H9 (cell line): ENCODE results near the gene METTL22. TPM values are rescaled to one million over a fixed set of nuclear protein-coding genes. Genes with fewer than 3 reads are reported as not detected.

Experiments used
- DNase-seq: peaks from one replicate; pipeline ENCODE4 v3.0.0-alpha.2; 2017
- H2AFZ ChIP-seq: one replicate; pipeline ENCODE4 v1.6.1; 2013; ENCODE audit warnings: mild to moderate bottlenecking, low read length, control low read depth, moderate library complexity
- H2AK5ac ChIP-seq: 2 replicates; pipeline ENCODE4 v1.6.1; 2013; ENCODE audit warnings: low read length, control low read depth, mixed read lengths; ENCODE audit not compliant: insufficient read length
- H2BK120ac ChIP-seq: one replicate; pipeline ENCODE4 v1.6.1; 2013; ENCODE audit warnings: low read depth, mild to moderate bottlenecking, low read length, control low read depth, inconsistent platforms; ENCODE audit not compliant: poor library complexity, severe bottlenecking
- H2BK12ac ChIP-seq: 2 replicates; pipeline ENCODE4 v1.6.1; 2013; ENCODE audit warnings: low read length, control low read depth, mixed read lengths, low read depth; ENCODE audit not compliant: insufficient read length
- H2BK15ac ChIP-seq: 2 replicates; pipeline ENCODE4 v1.6.1; 2013; ENCODE audit warnings: low read depth, low read length, control low read depth
- H2BK20ac ChIP-seq: one replicate; pipeline ENCODE4 v1.6.1; 2013; ENCODE audit warnings: low read depth, mild to moderate bottlenecking, low read length, control low read depth, inconsistent platforms; ENCODE audit not compliant: poor library complexity, severe bottlenecking
- H2BK5ac ChIP-seq: 2 replicates; pipeline ENCODE4 v1.6.1; 2013; ENCODE audit warnings: low read length, control low read depth, mixed read lengths; ENCODE audit not compliant: insufficient read length
- H3K14ac ChIP-seq: 2 replicates; pipeline ENCODE4 v1.6.1; 2013; ENCODE audit warnings: low read length, control low read depth; ENCODE audit not compliant: insufficient read depth
- H3K18ac ChIP-seq: 2 replicates; pipeline ENCODE4 v1.6.1; 2013; ENCODE audit warnings: low read depth, mild to moderate bottlenecking, mixed read lengths, low read length, control low read depth; ENCODE audit not compliant: insufficient read length
- H3K23ac ChIP-seq: 2 replicates; pipeline ENCODE4 v1.6.1; 2013; ENCODE audit warnings: low read length, control low read depth, mixed read lengths, low read depth; ENCODE audit not compliant: insufficient read length
- H3K23me2 ChIP-seq: 2 replicates; pipeline ENCODE4 v1.6.1; 2013; ENCODE audit warnings: low read depth, mild to moderate bottlenecking, mixed read lengths, low read length, control low read depth; ENCODE audit not compliant: insufficient read length, poor library complexity, severe bottlenecking
- H3K27ac ChIP-seq: 2 replicates; pipeline ENCODE4 v1.5.1; 2013; ENCODE audit warnings: low read length, control low read depth, mixed read lengths, low read depth; ENCODE audit not compliant: insufficient read length
- H3K27me3 ChIP-seq: 2 replicates; pipeline ENCODE4 v1.6.1; 2013; ENCODE audit warnings: low read length, control low read depth, inconsistent platforms; ENCODE audit not compliant: insufficient read depth
- H3K4ac ChIP-seq: 2 replicates; pipeline ENCODE4 v1.6.1; 2013; ENCODE audit warnings: low read depth, mild to moderate bottlenecking, control low read depth, inconsistent platforms, low read length, moderate library complexity
- H3K4me1 ChIP-seq: 2 replicates; pipeline ENCODE4 v1.6.1; 2013; ENCODE audit warnings: low read length, control low read depth, inconsistent platforms; ENCODE audit not compliant: insufficient read depth
- H3K4me2 ChIP-seq: 2 replicates; pipeline ENCODE4 v1.6.1; 2013; ENCODE audit warnings: low read length, control low read depth, mixed read lengths; ENCODE audit not compliant: insufficient read length, insufficient read depth
- H3K56ac ChIP-seq: 2 replicates; pipeline ENCODE4 v1.6.1; 2013; ENCODE audit warnings: low read depth, mild to moderate bottlenecking, mixed read lengths, low read length, control low read depth; ENCODE audit not compliant: insufficient read length
- H3K79me1 ChIP-seq: 2 replicates; pipeline ENCODE4 v1.6.1; 2013; ENCODE audit warnings: low read depth, mild to moderate bottlenecking, moderate library complexity, low read length, control low read depth, inconsistent platforms; ENCODE audit not compliant: insufficient read depth, poor library complexity, severe bottlenecking
- H3K79me2 ChIP-seq: 2 replicates; pipeline ENCODE4 v1.6.1; 2013; ENCODE audit warnings: low read length, control low read depth, inconsistent platforms; ENCODE audit not compliant: insufficient read depth
- H3K9ac ChIP-seq: 2 replicates; pipeline ENCODE4 v1.6.1; 2013; ENCODE audit warnings: low read length, control low read depth, mixed read lengths; ENCODE audit not compliant: insufficient read length; ENCODE audit errors: extremely low read depth
- H3K9me3 ChIP-seq: one replicate; pipeline ENCODE4 v1.6.1; 2013; ENCODE audit warnings: low read depth, low read length, inconsistent platforms; ENCODE audit not compliant: control insufficient read depth
- H3T11ph ChIP-seq: one replicate; pipeline ENCODE4 v1.6.1; 2013; ENCODE audit warnings: mild to moderate bottlenecking, low read length, control low read depth, inconsistent platforms
- H4K20me1 ChIP-seq: one replicate; pipeline ENCODE4 v1.6.1; 2013; ENCODE audit not compliant: control insufficient read depth, insufficient read length, insufficient read depth
- H4K5ac ChIP-seq: 2 replicates; pipeline ENCODE4 v1.6.1; 2013; ENCODE audit warnings: low read depth, mild to moderate bottlenecking, mixed read lengths, low read length, control low read depth; ENCODE audit not compliant: insufficient read length
- H4K8ac ChIP-seq: replicated peaks from 2 replicates; pipeline ENCODE4 v1.6.1; 2013; ENCODE audit warnings: low read length, control low read depth, mixed read lengths, low read depth; ENCODE audit not compliant: insufficient read length
- H4K91ac ChIP-seq: 2 replicates; pipeline ENCODE4 v1.6.1; 2013; ENCODE audit warnings: low read depth, mild to moderate bottlenecking, moderate library complexity, mixed read lengths, low read length, control low read depth; ENCODE audit not compliant: insufficient read length
- H3K27ac Mint-ChIP-seq, 3 experiments: 2 replicates in 2 of 3; 3 replicates in 1 of 3; pipeline ENCODE4 v1.8.0; 2020 to 2021; ENCODE audit warnings: mixed read lengths in 3 of 3, mild to moderate bottlenecking in 1 of 3, moderate library complexity in 1 of 3
- H3K27me3 Mint-ChIP-seq: 2 replicates; pipeline ENCODE4 v1.8.0; 2021; ENCODE audit warnings: low read depth, mild to moderate bottlenecking, moderate library complexity, mixed read lengths
- H3K36me3 Mint-ChIP-seq, 3 experiments: 2 replicates in 2 of 3; 3 replicates in 1 of 3; pipeline ENCODE4 v1.8.0; 2020 to 2021; ENCODE audit warnings: low read depth in 3 of 3, mixed read lengths in 3 of 3; ENCODE audit not compliant: insufficient read depth in 1 of 3
- H3K4me1 Mint-ChIP-seq, 2 experiments: 2 replicates each; pipeline ENCODE4 v1.8.0; 2020; ENCODE audit warnings: mixed read lengths in 2 of 2
- H3K4me3 Mint-ChIP-seq, 2 experiments: 2 replicates in 1 of 2; 3 replicates in 1 of 2; pipeline ENCODE4 v1.8.0; 2020 to 2021; ENCODE audit warnings: mild to moderate bottlenecking in 2 of 2, mixed read lengths in 2 of 2, moderate library complexity in 1 of 2
- H3K9me3 Mint-ChIP-seq, 2 experiments: 2 replicates in 1 of 2; 3 replicates in 1 of 2; pipeline ENCODE4 v1.8.0; 2020; ENCODE audit warnings: mild to moderate bottlenecking in 2 of 2, mixed read lengths in 2 of 2, moderate library complexity in 1 of 2
- CTCF ChIP-seq: fragments of 200-600 bp; sonication (generic); conservative IDR thresholded peaks from 3 replicates; pipeline ENCODE4 v1.8.0; 2021; ENCODE audit warnings: antibody characterized with exemption, mild to moderate bottlenecking
- WGBS: extraction: QIAGEN DNeasy Blood & Tissue Kit; methylation state at CpG from one replicate; pipeline ENCODE4 v1.1.7; 2013; ENCODE audit warnings: missing lambda C conversion rate, low lambda C conversion rate, mixed read lengths; ENCODE audit not compliant: insufficient read length; ENCODE audit errors: extremely low coverage; 5-methylcytosine and 5-hydroxymethylcytosine counted together
- total RNA-seq: library from RNA; stranded (reverse); gene quantifications from 2 replicates; pipeline ENCODE4 v1.2.1, GENCODE V29; 2021

Gene METTL22
- total RNA-seq, 1 experiment from 2014 or later = 51.9 TPM

- Histone ChIP-seq H3K18ac (no peak overlapping the region), H4K20me1 (no peaks in the 10 kb centered on the region), H3T11ph (no peak overlapping the region), H2BK12ac (no peak overlapping the region), H4K91ac (no peak overlapping the region), H3K27me3 (no peaks in the 10 kb centered on the region), H2BK120ac (no peak overlapping the region), H3K4me2 (no peak overlapping the region), H3K79me2 (no peaks in the 10 kb centered on the region), H3K4me1 (peaks cover 3% of the 10 kb centered on the region; the same call in 1 of the 2 replicates), H2AFZ (no peak overlapping the region), H3K27ac (no peak overlapping the region), H3K9ac (no peak overlapping the region), H4K5ac (no peak overlapping the region), H3K56ac (no peak overlapping the region), H2BK20ac (no peak overlapping the region), H3K9me3 (no peaks in the 10 kb centered on the region), H2AK5ac (no peak overlapping the region), H3K23me2 (no peaks in the 10 kb centered on the region), H3K14ac (no peak overlapping the region), H3K23ac (no peak overlapping the region), H2BK15ac (no peak overlapping the region), H4K8ac (no peak overlapping the region), H3K79me1 (no peaks in the 10 kb centered on the region), H3K4ac (no peak overlapping the region), H2BK5ac (no peak overlapping the region)
- DNase-seq = no peak
- no peak overlapping the region for H3K4me3 Mint-ChIP-seq
- WGBS = no CpG with 5 or more reads among the region's 9 CpGs
- no peaks in the 10 kb centered on the region; a peak in 1 of 7 replicates for H3K36me3 Mint-ChIP-seq
- no peaks in the 10 kb centered on the region; a peak in 1 of 5 replicates for H3K9me3 Mint-ChIP-seq
- H3K27me3 Mint-ChIP-seq = peaks cover 4% of the 10 kb centered on the region
- TF ChIP-seq CTCF = no peak
- peaks cover 13 to 15% of the 10 kb centered on the region in 2 experiments for H3K4me1 Mint-ChIP-seq
- H3K27ac Mint-ChIP-seq = peak overlapping the region in 1 of 3 experiments; percentile 68; a peak in 1 of 7 replicates
These were observed 41.9 kb upstream of the METTL22 start for GRCh38 chr16:8579559-8579958.
